Sigmoid colon (tissue), 7 donors: Measurements from ENCODE around the gene DRAXIN. TPM values are rescaled to one million over a fixed set of nuclear protein-coding genes. Genes with fewer than 3 reads are reported as not detected.
A peak's percentile ranks its signal among the peaks of the same experiment; 100 is the strongest.

ENCODE experiments used
- DNase-seq: peaks from one replicate; pipeline ENCODE4 v3.0.0-alpha.2; 2019
- H3K27ac ChIP-seq, 4 donors: fragments of 200-600 bp; sonication (generic); one replicate each; pipeline ENCODE4 v1.5.1; 2016 to 2019; ENCODE audit warnings: mild to moderate bottlenecking in 1 of 4
- H3K27me3 ChIP-seq, 3 donors: fragments of 200-600 bp; sonication (generic); one replicate each; pipeline ENCODE4 v1.5.1; 2019; ENCODE audit warnings: mild to moderate bottlenecking in 1 of 3
- H3K36me3 ChIP-seq, 4 donors: fragments of 200-600 bp; sonication (generic); one replicate each; pipeline ENCODE4 v1.5.1; 2016 to 2019
- H3K4me1 ChIP-seq, 4 donors: fragments of 200-600 bp; sonication (generic); one replicate each; pipeline ENCODE4 v1.5.1; 2017 to 2019
- H3K4me3 ChIP-seq, 4 donors: fragments of 200-600 bp; sonication (generic); one replicate each; pipeline ENCODE4 v1.5.1; 2017 to 2019; ENCODE audit warnings: mild to moderate bottlenecking in 2 of 4, moderate library complexity in 1 of 4
- H3K9me3 ChIP-seq, 4 donors: fragments of 200-600 bp in 3 of 4; sonication (generic) in 3 of 4; one replicate each; pipeline versions ENCODE4 v1.5.1 to v1.6.1; 2013 to 2019
- CTCF ChIP-seq, 4 experiments: fragments of 450-650 bp in 3 of 4; fragments of 200-600 bp in 1 of 4; IDR thresholded peaks; one replicate each; pipeline ENCODE4 v1.5.1; 2016 to 2019; ENCODE audit warnings: antibody characterized with exemption in 4 of 4, mild to moderate bottlenecking in 3 of 4, moderate library complexity in 2 of 4
- EP300 ChIP-seq, 4 donors: sonication (generic); formaldehyde crosslinking; IDR thresholded peaks; one replicate each; pipeline ENCODE4 v1.6.1; 2017; ENCODE audit warnings: antibody characterized with exemption in 4 of 4
- POLR2A ChIP-seq, 2 donors: fragments of 450-650 bp; IDR thresholded peaks; one replicate each; pipeline ENCODE4 v1.6.1; 2016; ENCODE audit warnings: antibody characterized with exemption in 2 of 2, mild to moderate bottlenecking in 2 of 2, moderate library complexity in 2 of 2
- POLR2AphosphoS5 ChIP-seq, 4 donors: sonication (generic); formaldehyde crosslinking; IDR thresholded peaks; one replicate each; pipeline ENCODE4 v1.6.1; 2017; ENCODE audit warnings: antibody characterized with exemption in 4 of 4
- WGBS, 2 donors: extraction: QIAGEN DNeasy Blood & Tissue Kit; methylation state at CpG; one replicate each; pipeline ENCODE4 v1.1.7; 2013; 5-methylcytosine and 5-hydroxymethylcytosine counted together
- intact Hi-C: fragments of 100-400 bp; cut with DNase I; formaldehyde crosslinking; loops from one replicate; pipeline ENCODE4 v1.15.1; 2023
- polyA plus RNA-seq, 3 donors: library from polyadenylated mRNA; stranded (reverse); fragments of 200-250 nt; gene quantifications; one replicate each; pipeline ENCODE4 v1.2.3, GENCODE V29; 2013
- total RNA-seq, 4 donors: library from RNA; depleted of rRNA; stranded (reverse); fragments of >200 nt; gene quantifications; one replicate each; pipeline ENCODE4 v1.1.0, GENCODE V29; 2016
- donor health status: healthy with polysubstance abuse.
- donor health status: Bipolar disorder and iron deficiency.
- donor health status: healthy.

DRAXIN gene
- total and polyA plus RNA-seq, 7 donors, result 0.13 to 0.36 (median 0.28) TPM; not detected in 4

- 94% methylated on average over 4 of the region's 4 CpGs for WGBS, 2 donors
- peaks cover 0 to 19% (median 17%) of the 10 kb centered on the region in 4 donors for H3K4me1 ChIP-seq
- no peak for DNase-seq
- no peak overlapping the region for H3K4me3 ChIP-seq
- H3K36me3 ChIP-seq, result no peaks in the 10 kb centered on the region
- H3K27ac ChIP-seq, result no peak overlapping the region
- TF ChIP-seq POLR2AphosphoS5 (IDR thresholded peaks at IDR 0.05), result no peak
- TF ChIP-seq CTCF (IDR thresholded peaks at IDR 0.05), result no peak
- TF ChIP-seq POLR2A (IDR thresholded peaks at IDR 0.05), result no peak
- no peak for TF ChIP-seq EP300 (IDR thresholded peaks at IDR 0.05)
- no peaks in the 10 kb centered on the region for H3K9me3 ChIP-seq
- H3K27me3 ChIP-seq, result peaks cover 20 to 57% (median 27%) of the 10 kb centered on the region in 3 donors
- intact Hi-C loops, result no loop called here
Measured at GRCh38 chr1:11688506-11688905, 3.0 kb upstream of the DRAXIN start.

GRCh38 chr1:11690397-11691301 lies 861 bp upstream of the DRAXIN start:
- Histone ChIP-seq H3K4me1 (peaks cover 0 to 19% (median 17%) of the 10 kb centered on the region in 4 donors), H3K4me3 (peak overlapping the region in 2 of 4 donors; percentile 19 to 31), H3K36me3 (no peaks in the 10 kb centered on the region), H3K9me3 (no peaks in the 10 kb centered on the region), H3K27me3 (peaks cover 20 to 74% (median 32%) of the 10 kb centered on the region in 3 donors), H3K27ac (no peak overlapping the region)
- 1 to 4% methylated on average over 64 of the region's 64 CpGs for WGBS, 2 donors
- intact Hi-C loops, result no loop called here
- no peak for TF ChIP-seq CTCF (IDR thresholded peaks at IDR 0.05)
- TF ChIP-seq POLR2AphosphoS5 (IDR thresholded peaks at IDR 0.05), result no peak
- no peak for DNase-seq

GRCh38 chr1:11691928-11692711 lies 610 bp downstream of the DRAXIN start:
- H3K36me3 ChIP-seq, result no peaks in the 10 kb centered on the region
- H3K4me3 ChIP-seq, result no peak overlapping the region
- H3K9me3 ChIP-seq, result no peaks in the 10 kb centered on the region
- H3K27me3 ChIP-seq, result peaks cover 20 to 82% (median 39%) of the 10 kb centered on the region in 3 donors
- no peak for DNase-seq
- TF ChIP-seq EP300 (IDR thresholded peaks at IDR 0.05), result no peak
- TF ChIP-seq POLR2AphosphoS5 (IDR thresholded peaks at IDR 0.05), result no peak
- TF ChIP-seq POLR2A (IDR thresholded peaks at IDR 0.05), result no peak
- no peak for TF ChIP-seq CTCF (IDR thresholded peaks at IDR 0.05)
- H3K27ac ChIP-seq, result no peak overlapping the region
- 8 to 15% methylated on average over 64 of the region's 64 CpGs for WGBS, 2 donors
- intact Hi-C loops, result no loop called here
- H3K4me1 ChIP-seq, result peaks cover 0 to 19% (median 17%) of the 10 kb centered on the region in 4 donors

- Histone ChIP-seq H3K27ac (no peak overlapping the region), H3K36me3 (no peaks in the 10 kb centered on the region), H3K4me3 (no peak overlapping the region), H3K27me3 (peaks cover 20 to 86% (median 39%) of the 10 kb centered on the region in 3 donors), H3K4me1 (peaks cover 0 to 19% (median 17%) of the 10 kb centered on the region in 4 donors), H3K9me3 (no peaks in the 10 kb centered on the region)
- DNase-seq, result no peak
- intact Hi-C loops, result no loop called here
- TF ChIP-seq POLR2AphosphoS5 (IDR thresholded peaks at IDR 0.05) (no peak), CTCF (IDR thresholded peaks at IDR 0.05) (no peak), EP300 (IDR thresholded peaks at IDR 0.05) (no peak), POLR2A (IDR thresholded peaks at IDR 0.05) (no peak)
- 2 to 14% methylated on average over 6 of the region's 6 CpGs for whole genome bisulfite sequencing, 2 donors
Measured at GRCh38 chr1:11693024-11693590, 1.6 kb downstream of the DRAXIN start.
